GM18520 (cell line): ENCODE results near the gene MACF1.
"Not testable (repeated sequence)": the region's sequence is repeated elsewhere in the genome, so short reads cannot be mapped to it uniquely, and the experiment has no call there.

ENCODE experiments used
- ATAC-seq: cut with Tn5 transposase; IDR thresholded peaks from one replicate; pipeline ENCODE4 v1.9.1; 2021; ENCODE audit not compliant: unreplicated experiment

The MACF1 gene

DNA sequence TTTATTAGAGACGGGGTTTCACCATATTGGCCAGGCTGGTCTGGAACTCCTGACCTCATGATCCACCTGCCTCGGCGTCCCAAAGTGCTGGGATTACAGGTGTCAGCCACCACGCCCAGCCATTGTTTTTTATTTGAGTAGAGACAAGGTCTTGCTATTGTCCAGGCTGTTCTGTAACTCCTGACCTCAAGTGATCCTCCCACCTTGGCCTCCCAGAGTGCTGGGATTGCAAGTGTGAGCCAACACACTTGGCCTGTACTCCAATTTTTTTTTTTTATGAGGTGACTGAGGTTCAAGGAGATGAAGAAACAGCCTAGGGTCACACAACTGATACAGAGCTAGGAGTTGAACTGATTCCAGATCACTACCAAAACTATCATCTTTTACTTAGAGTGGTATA lies 245.5 kb downstream of the MACF1 start:
- not testable (repeated sequence) for ATAC-seq

DNA sequence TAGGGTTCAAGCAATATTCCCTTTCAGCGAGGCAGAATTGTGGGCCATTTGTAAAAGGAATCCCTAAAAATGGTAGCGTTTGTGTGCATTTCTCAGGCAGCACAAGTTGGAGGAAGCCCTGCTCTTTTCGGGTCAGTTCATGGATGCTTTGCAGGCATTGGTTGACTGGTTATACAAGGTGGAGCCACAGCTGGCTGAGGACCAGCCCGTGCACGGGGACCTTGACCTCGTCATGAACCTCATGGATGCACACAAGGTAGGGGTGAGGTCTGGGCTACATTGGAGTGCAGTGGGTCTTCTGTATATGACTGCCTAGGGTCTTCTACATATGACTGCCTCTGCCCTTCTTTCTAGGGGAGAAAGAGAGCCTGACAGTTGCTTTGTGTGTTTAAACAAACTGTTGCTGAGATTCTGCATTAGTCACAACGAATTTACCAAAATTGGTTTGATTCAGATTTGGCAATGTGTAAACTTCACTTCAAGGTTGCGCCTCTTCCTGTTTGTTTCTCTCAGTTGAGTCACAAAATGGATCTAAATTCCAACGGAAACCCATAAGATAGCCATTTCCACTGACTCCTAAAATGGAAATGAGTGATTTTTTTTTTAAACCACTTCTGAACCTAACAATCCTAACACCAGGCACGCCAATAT lies 246.6 kb downstream of the MACF1 start:
- ATAC-seq, result no peak

DNA sequence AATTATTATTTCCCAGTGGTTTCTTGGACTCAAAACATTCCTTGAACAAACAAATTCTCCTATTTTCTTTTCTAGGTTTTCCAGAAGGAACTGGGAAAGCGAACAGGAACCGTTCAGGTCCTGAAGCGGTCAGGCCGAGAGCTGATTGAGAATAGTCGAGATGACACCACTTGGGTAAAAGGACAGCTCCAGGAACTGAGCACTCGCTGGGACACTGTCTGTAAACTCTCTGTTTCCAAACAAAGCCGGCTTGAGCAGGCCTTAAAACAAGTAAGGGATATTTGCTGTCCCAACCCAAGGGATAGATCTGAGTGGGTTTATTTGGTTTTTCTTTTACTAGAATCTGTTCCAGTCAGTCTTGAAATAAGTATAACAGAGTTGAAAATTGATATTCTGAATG lies 247.6 kb downstream of the MACF1 start:
- no peak for ATAC-seq

DNA sequence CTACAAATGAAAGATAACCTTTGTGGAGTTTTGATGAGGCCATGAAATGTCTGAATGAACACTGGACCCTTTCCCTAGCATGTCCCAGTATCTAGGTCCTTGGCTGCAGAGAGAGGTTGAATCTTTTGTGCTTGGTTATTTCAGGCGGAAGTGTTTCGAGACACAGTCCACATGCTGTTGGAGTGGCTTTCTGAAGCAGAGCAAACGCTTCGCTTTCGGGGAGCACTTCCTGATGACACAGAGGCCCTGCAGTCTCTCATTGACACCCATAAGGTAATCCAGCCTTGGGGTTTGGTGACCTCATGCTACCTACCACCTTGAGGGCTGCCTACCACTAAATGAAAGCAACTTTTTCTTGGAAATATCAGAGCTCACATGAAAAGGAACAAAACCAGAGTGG lies 248.0 kb downstream of the MACF1 start:
- no peak for ATAC-seq

DNA sequence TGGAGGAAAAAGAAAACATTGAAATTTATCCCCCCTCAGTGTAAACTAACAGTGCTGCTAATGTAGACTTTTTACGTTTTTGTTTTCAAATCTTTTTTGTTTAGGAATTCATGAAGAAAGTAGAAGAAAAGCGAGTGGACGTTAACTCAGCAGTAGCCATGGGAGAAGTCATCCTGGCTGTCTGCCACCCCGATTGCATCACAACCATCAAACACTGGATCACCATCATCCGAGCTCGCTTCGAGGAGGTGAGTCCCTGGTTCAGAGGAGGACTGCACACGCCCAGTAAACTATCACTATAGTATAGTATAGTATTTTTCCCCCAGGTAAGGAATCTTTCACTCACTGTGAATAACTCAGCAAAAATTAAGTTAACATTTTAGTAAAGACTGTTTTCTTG lies 249.1 kb downstream of the MACF1 start:
- no peak for ATAC-seq

DNA sequence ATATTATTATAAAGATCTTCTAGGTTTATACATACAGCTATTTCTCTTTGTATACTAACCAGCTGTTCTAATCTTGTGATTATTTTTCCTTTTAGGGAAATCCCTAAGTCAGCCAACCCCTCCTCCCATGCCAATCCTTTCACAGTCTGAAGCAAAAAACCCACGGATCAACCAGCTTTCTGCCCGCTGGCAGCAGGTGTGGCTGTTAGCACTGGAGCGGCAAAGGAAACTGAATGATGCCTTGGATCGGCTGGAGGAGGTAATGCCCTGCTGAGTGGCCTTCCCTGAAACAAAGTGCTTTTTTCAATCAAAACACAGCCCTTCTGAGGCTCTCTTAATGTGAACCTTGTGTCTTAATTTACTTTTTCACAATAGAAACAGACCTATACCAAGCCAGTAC lies 254.5 kb downstream of the MACF1 start:
- no peak for ATAC-seq

DNA sequence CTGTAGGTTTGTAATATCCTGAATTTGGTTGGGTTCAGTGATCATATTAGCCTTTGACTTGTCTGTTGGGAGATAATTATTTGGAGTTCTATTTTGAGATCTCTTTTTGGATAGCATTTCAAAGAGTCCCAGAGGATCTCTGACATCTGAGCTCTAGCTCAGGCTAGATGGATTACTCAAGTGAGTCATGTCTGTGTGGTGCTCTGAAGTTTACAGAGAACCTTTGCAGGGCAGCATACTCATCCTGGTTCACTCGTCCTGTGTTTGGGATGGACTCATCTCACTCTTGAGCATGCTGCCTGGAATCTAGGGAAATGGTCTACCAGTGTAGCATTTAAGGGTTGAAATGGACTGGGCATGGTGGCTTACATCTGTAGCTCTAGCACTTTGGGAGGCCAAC lies 257.6 kb downstream of the MACF1 start:
- ATAC-seq, result no peak

DNA sequence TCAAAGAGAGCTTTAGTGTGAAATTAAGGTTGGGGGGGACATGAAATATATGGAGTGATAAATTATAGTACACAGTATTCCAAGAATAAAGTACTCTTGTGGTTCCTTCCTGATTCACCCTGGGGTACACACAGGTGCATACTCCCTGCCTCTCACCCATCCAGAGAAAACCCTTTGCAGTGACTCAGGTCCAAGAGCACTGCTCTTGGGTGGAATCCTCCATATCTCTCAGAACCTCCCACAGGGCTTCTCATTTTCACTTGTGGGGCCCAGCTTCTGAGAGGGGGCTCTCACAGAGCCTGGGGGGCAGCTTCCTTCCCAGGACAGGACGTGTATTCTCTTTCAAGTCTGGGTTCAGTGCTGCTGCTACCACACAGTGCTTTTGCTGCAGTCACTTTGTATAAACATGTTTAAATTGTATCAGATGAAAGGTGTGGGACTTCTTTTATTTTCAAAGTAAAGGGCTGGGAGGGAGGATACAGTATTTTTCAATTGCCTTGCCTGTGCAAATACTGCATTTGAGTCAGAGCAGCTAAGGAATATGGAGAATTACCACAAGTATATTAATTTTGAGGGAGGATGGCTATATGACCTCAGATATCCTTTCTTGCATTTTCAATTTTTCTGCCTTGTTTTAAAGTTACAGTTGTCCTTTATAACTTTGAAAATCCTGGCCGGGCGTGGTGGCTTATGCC lies 262.1 kb downstream of the MACF1 start:
- ATAC-seq, result no peak

DNA sequence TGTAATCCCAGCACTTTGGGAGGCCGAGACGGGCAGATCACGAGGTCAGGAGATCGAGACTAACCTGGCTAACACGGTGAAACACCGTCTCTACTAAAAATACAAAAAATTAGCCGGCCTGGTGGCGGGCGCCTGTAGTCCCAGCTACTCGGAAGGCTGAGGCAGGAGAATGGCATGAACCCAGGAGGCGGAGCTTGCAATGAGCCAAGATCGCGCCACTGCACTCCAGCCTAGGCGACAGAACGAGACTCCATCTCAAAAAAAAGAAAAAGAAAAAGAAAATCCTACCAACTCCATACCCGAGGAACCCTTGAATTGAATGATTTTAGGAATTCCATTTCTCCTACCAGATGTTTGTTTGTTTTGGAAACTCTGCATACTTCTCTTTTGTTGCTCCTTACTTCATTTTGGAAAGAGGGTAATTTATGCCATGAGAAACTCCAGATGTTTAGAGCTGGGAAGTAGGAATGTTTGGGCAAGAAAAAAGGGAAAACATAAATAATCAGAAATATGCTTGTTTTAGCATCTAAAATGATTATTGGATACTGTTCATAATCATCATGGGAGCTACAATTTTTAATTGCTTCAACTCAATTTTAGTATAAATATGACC lies 262.7 kb downstream of the MACF1 start:
- not testable (repeated sequence) for ATAC-seq

DNA sequence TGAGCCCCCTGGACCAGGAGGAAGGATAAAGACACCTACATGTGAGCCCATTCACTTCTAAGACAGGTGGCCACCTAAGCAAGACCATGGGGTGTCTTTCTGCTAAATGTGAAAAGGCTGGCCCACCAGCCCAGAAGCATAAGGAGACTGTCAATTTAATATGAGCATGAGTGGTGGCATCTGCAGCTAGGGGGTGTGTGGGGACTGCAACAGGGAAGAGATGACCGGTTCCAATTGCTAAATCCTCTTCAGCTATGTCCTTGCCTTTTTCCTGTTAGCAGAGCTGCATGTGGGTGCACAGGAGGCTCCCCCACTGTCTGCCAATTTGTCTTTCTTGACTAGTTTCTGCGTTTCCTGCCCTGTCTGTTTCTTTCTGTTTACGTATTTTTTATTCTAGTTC lies 264.7 kb downstream of the MACF1 start:
- no peak for ATAC-seq

DNA sequence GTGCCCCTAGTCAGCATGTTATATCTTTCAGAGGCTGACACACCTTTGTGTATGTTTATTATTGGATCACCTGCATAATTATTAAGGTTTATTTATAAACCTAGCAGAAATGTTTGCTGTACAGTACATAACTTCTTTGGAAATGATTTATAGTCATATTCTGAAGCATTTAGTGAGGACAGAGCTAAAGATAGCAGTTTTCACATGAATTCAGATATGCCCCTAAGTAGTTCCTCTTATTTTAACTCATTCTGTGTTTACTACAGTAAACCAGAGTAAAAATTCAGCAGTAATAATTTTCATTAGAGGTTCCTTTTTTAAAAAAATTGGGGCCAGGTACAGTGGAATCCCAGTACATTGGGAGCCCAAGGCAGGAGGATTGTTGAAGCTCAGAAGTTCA lies 265.5 kb downstream of the MACF1 start:
- no peak for ATAC-seq

DNA sequence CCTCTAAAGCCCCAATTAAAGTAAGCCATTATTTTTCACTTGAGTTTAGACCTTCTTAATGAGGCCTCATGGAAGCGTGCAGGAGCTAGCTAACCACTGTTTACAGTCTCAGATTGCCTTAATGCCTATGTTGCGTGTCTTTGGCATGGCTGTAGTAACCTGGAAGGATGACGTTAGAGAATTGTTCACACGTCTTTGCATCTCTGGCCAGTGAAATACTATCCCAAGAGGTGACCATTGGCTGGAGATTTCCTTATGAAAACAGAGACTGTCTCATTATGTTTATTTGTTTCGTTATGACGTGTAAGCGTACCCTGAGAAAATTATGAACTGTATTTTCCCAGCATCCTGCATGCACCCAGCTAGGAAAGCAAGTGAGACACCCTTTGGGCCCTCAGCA lies 268.3 kb downstream of the MACF1 start:
- ATAC-seq, result no peak

DNA sequence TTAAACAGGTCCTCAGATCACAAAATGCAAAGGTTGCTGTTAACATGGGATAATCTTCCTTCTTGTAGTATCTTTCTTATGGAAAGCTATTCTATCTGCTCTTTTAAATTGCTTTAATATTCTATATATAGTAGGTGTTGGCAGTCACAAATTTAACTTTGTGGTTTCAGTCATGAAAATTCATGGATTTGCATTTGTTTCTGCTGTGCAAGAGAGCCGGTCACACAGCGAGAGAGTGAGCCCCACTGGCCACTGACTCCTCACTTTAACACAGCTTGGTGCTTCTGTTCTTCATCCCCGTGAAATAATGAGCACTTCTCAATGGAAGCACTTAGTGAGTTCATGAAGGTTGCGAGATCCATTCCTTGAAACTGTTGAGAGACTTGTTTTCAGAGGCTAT lies 268.8 kb downstream of the MACF1 start:
- no peak for ATAC-seq

DNA sequence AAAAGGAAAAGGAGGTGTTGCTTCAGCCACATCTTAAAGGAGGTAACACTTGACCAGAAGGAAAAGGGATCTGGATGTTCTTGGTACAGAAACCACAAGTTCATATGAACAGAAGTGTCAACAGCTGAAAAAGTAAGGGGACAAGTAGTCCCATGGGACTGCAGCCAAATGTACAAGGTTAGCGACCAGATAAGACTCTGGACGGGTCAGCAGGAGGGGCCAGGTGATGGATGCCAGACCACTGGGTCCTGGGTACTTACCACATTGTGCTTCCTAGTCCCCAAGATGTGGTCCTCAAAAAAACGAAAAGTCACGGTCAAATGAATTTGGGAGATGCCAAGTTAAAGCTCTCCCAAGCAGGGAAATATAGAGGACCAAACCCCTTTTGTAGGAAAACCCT lies 270.3 kb downstream of the MACF1 start:
- no peak for ATAC-seq

DNA sequence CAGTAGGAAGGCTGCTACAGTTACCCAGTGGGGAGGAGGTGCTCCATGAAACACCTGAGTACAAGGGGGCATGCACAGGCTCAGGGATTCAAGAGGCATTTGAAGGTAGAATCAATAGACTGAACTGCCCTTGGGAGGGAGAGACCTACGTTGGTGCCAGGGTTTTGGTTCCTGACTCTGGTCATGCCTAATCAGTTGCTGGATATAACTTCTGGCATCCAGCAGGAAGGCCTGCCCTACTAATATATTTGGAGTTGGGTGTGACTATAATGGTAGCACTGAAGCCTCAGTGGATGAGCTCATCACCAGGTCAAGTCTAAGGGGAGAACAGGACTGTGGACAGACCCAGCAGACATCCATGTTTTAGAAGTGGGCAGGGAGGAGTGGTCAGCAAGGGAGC lies 271.1 kb downstream of the MACF1 start:
- not testable (repeated sequence) for ATAC-seq

DNA sequence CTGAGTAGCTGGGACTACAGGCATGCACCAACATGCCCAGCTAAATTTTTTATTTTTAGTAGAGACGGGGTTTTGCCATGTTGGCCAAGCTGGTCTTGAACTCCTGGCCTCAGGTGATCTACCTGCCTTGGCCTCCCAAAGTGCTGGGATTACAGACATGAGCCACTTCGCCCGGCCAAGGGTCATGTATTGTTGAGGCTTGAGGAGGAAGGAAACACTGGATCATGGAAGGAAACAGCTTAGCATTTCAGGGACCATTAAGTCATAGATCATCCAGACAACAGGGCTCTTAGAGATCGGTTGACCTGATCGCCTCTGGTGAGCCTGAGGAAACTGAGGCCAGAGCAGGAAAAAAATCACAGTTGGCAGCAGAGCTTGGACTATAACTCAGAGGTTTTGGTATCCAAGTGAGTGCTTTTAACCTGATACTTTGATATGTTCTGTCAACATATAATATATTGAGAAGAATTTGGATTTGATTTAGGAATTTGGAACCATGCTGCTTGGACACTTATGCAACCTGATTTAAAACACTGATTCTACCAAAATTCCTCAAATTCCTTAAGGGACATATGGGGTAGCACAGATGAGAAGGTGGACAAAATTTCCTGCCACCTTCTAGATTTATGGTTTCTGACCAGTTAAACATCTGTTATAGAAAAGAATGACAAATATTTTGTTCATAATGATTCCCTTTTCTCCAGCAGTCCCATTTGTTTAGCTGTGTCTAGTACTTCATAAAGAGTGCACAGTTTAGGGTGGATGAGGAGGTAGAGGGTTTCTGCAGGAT lies 273.8 kb downstream of the MACF1 start:
- no peak for ATAC-seq

DNA sequence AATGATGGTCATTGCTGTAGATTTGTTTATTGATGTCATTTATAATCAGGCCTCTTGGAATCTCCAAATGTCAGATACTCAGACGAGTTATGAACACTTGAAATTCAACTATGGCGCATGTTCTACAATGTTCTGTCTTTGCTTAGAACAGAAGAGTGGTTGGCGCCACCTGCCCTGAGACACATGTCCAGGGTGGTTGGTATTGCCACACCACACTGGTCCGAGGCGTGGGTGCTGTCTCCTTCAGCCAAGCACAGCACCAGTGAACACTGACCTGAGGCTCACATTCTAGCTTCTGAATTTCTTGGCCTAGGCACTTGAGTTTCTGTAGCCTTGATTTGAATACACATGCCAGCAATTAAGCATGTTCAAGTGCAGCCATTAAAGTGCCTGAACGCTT lies 276.8 kb downstream of the MACF1 start:
- ATAC-seq, result no peak

DNA sequence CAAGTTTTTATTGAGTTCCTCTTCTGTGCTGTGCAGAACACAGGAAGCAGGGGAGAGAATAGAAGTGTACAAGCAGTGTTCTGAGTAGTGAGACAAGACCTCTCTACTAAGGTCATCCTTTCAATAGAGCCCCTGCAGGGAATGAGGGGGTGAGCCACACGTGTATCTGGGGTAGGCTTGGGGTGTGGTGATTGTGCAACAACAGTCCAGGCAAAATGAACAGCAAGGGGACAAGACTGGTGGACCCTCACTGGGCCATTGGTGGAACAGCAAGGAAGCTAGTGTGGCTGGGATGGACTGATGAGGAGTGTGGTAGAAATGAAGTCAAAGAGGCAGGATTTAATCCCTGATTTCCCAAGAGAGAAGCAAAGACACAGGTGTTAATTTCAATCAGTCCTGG lies 278.8 kb downstream of the MACF1 start:
- ATAC-seq, result no peak

DNA sequence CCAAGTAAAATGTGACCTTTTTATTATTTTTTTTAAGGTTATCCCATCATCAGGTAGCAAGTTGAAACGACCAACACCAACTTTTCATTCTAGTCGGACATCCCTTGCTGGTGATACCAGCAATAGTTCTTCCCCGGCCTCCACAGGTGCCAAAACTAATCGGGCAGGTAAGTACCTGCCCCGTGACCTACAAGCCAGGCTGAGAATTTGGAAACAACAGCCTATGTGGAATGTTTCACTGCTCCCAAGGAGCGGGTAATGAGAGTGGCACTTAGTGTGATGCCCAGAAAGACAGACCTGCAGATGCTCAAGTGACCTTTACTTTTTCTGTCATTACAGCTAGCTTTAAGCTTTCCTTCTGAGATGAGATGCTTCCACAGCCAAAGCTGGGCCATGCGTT lies 280.1 kb downstream of the MACF1 start:
- ATAC-seq, result no peak

DNA sequence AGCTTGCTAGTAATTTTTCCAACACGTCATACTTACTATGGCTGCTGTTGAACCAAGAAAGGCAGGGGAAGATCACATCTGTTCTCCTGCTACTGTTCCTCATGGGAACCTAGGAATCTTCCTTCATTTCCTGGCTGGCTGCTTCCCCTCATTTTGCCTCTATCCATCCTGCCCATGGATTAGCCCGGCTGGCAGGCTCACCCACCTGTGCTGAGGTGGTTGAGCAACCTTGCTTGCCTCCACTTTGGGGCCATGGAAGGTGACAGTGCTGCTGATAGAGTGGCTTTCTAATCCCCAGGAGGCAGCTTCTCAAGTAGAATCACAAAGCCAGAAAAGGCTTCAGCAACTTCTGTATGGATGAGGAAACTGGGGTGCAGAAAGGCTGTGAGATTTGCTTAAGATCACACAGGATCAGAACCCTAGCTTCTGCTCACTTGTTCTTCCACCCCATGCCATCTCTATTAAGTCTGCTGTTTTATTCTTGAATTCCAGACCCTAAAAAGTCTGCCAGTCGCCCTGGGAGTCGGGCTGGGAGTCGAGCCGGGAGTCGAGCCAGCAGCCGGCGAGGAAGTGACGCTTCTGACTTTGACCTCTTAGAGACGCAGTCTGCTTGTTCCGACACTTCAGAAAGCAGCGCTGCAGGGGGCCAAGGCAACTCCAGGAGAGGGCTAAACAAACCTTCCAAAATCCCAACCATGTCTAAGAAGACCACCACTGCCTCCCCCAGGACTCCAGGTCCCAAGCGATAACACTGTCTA lies 280.7 kb downstream of the MACF1 start:
- no peak for ATAC-seq

DNA sequence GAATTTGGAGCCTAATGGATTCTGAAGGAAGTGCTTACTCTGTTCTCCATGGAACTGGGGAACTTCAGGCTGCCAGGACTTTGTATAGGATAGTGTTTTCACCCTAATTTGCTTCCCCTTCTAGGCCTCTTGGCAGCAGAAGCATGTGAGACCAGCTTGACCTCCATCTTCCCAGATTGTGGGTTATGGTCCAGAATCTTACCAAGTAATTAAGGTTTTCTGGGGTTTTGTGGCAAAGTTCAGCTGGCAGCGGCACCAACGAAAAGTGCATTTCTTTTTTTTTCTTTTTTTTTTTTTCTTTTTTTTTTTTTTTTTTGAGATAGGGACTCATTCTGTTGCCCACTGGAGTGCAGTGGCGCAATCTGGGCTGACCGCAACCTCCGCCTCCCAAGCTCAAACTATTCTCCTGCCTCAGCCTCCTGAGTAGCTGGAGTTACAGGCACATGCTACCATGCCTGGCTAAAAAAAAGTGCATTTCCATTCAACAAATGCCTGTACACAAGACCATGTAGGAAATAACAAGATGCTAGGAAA lies 283.6 kb downstream of the MACF1 start:
- ATAC-seq, result no peak
